HUES6 (cell line): ENCODE measurements around the gene CXCL10.

Experiments
- H3K27ac ChIP-seq: 2 replicates; pipeline ENCODE4 v1.7.0; 2013; ENCODE audit warnings: low read depth, mild to moderate bottlenecking, low read length, inconsistent platforms
- H3K27me3 ChIP-seq: 2 replicates; pipeline ENCODE4 v1.6.1; 2013; ENCODE audit warnings: low read length; ENCODE audit not compliant: control insufficient read depth, insufficient read depth
- H3K36me3 ChIP-seq: 2 replicates; pipeline ENCODE4 v1.6.1; 2013; ENCODE audit warnings: low read length; ENCODE audit not compliant: control insufficient read depth, insufficient read depth
- H3K4me1 ChIP-seq: 2 replicates; pipeline ENCODE4 v1.6.1; 2013; ENCODE audit warnings: low read length; ENCODE audit not compliant: control insufficient read depth, insufficient read depth
- H3K4me3 ChIP-seq: 2 replicates; pipeline ENCODE4 v1.5.1; 2013; ENCODE audit warnings: low read depth, low read length
- H3K9ac ChIP-seq: one replicate; pipeline ENCODE4 v1.6.1; 2013; ENCODE audit warnings: mild to moderate bottlenecking, low read length
- H3K9me3 ChIP-seq: 2 replicates; pipeline ENCODE4 v1.6.1; 2013; ENCODE audit warnings: low read depth, low read length; ENCODE audit not compliant: control insufficient read depth, insufficient read depth

CXCL10 gene

DNA sequence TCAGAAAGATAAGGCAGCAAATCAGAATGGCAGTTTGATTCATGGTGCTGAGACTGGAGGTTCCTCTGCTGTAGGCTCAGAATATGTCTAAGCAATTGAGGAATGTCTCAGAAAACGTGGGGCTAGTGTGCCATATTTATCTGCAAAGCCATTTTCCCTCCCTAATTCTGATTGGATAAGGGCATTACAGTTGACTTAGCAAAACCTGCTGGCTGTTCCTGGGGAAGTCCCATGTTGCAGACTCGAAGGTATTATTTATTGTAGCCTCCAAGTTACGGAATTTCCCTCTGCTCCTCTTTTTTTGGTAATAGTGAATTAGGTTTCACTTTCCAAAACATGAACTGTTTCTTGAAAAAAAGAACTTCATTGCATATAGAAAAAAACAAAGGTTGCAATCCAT lies at the start of gene CXCL10:
Gene CXCL10 (minus strand): TSS at position 109 of the 400 bp plus-strand sequence. CDS start 66 bp downstream, at position 43.
- Histone ChIP-seq H3K4me3 (no peak within 1 kb of the TSS), H3K27me3 (no peaks in the 10 kb centered on the region), H3K9me3 (no peaks in the 10 kb centered on the region), H3K27ac (no peak within 1 kb of the TSS), H3K36me3 (no peaks in the 10 kb centered on the region), H3K9ac (no peak within 1 kb of the TSS), H3K4me1 (no peaks in the 10 kb centered on the region)

DNA sequence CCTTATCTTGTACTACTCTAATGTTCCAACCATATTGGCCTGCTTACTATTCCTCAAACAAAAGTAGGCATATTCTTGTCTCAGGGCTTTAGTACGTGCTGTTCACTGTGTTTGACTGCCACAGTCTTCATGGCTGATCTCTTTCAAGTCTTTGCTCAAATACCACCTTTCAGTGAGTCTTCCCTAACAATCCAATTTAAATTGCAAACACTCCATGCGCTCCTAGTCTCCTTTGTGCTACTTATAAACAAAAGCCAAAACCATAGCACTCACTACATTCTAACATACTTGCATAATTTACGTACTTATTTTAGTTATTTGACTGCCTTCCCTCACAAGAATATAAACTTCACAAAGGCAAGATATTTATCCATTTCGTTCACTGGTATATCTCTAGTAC lies 49.5 kb upstream of the CXCL10 start:
- Histone ChIP-seq H3K27ac (peak overlapping the region; percentile 85), H3K4me3 (peak overlapping the region; percentile 5; the same call in 1 of the 2 replicates), H3K27me3 (no peaks in the 10 kb centered on the region), H3K9me3 (no peaks in the 10 kb centered on the region), H3K9ac (peak overlapping the region; percentile 52), H3K4me1 (peaks cover 28% of the 10 kb centered on the region), H3K36me3 (no peaks in the 10 kb centered on the region)

DNA sequence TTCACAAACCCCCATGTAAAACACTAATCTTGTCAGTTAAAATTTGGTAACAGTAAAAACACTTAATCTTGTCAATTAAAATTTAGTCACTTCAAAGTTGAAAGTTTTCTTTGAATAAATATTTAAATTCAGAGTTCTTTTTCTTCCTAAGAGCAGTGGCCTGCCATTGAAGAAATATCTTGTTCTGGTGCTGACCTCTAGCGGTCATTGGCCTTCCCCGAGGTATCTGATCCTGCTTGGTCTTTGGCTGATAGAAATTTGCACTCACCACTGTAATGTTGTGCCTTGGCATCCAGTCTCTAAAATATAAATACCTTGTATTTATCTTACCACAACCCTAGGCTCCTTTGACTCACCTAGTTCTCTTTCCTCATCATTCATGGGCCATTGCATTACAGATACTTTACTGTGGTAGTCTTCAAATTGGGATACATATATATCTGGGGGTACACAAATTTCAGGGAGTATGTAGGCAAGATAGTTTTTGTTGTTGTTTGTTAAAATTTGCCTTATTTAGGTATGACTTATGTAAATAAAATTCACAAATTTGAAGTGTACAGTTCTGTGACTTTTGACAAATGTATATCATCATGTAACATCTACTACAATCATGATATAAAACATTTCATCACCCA lies 44.5 kb upstream of the CXCL10 start:
- no peaks in the 10 kb centered on the region for H3K27me3 ChIP-seq
- H3K36me3 ChIP-seq, result no peaks in the 10 kb centered on the region
- peaks cover 9% of the 10 kb centered on the region for H3K4me1 ChIP-seq
- no peak overlapping the region for H3K9ac ChIP-seq
- no peaks in the 10 kb centered on the region for H3K9me3 ChIP-seq
- no peak overlapping the region for H3K4me3 ChIP-seq
- no peak overlapping the region for H3K27ac ChIP-seq

DNA sequence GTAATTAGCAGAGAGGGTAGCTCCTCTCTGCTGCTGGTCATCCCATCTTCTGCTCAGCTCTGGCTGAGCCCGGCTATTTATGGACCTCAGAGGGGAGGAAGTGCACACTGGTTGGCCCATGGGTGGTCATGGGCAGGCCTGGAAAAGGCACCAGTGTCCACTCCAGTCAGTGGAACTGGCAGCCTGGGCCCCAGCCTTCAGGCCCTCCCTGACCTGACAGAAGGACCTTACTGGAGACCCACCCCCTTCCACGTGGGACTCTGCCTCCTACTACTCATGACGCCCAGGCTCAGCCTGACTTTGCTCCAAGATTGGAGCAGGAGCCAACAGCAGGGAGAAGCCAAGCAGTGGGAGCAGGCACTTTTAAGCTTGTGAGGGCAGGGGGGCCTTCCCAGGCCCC lies 43.2 kb upstream of the CXCL10 start:
- H3K27me3 ChIP-seq, result no peaks in the 10 kb centered on the region
- no peaks in the 10 kb centered on the region for H3K9me3 ChIP-seq
- H3K4me1 ChIP-seq, result no peaks in the 10 kb centered on the region
- H3K9ac ChIP-seq, result no peak overlapping the region
- no peaks in the 10 kb centered on the region for H3K36me3 ChIP-seq
- H3K4me3 ChIP-seq, result no peak overlapping the region
- H3K27ac ChIP-seq, result no peak overlapping the region

DNA sequence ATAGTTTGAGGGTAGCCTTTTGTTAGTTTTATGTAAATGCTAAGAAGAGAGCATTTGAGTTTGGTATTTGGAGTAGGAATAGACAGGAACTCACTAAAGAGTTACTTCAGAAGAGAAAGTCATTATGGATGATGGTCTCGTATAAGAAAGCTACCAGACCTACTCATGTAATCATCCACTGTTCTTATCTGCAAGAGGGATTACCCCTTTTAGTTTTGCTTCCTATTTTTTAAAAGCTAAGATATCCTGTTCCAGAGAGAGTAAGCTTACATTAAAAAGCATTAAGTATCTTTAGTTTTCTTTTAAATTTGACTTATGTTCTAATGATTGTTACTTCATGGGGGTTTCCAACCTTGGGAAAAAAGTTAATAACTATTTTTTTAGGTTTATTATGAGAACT lies 38.7 kb upstream of the CXCL10 start:
- H3K36me3 ChIP-seq, result no peaks in the 10 kb centered on the region
- no peak overlapping the region for H3K9ac ChIP-seq
- no peaks in the 10 kb centered on the region; the same call in 1 of the 2 replicates for H3K4me1 ChIP-seq
- no peaks in the 10 kb centered on the region for H3K27me3 ChIP-seq
- H3K4me3 ChIP-seq, result no peak overlapping the region
- H3K9me3 ChIP-seq, result no peaks in the 10 kb centered on the region
- no peak overlapping the region for H3K27ac ChIP-seq

DNA sequence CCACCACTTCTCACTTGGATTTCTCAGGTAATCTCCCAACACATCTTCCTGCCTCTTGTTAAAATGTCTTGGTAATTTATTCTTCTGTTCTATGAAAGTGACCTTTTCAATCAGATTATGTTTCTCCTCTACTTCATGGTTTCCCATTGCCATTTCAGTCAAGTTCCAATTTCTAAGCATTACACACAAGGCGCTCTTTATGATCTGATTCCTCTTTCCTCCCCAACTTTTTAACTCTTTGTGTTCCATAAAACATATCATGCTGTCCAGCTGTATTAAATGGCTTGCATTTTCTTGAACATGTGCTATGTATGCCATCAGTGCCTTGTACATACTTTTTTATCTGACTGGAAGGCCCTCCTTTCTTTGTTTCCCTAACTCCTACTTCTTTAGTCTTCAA lies 38.1 kb upstream of the CXCL10 start:
- Histone ChIP-seq H3K4me1 (no peaks in the 10 kb centered on the region; the same call in 1 of the 2 replicates), H3K9me3 (no peaks in the 10 kb centered on the region), H3K9ac (no peak overlapping the region), H3K27ac (no peak overlapping the region), H3K27me3 (no peaks in the 10 kb centered on the region), H3K36me3 (no peaks in the 10 kb centered on the region), H3K4me3 (no peak overlapping the region)

DNA sequence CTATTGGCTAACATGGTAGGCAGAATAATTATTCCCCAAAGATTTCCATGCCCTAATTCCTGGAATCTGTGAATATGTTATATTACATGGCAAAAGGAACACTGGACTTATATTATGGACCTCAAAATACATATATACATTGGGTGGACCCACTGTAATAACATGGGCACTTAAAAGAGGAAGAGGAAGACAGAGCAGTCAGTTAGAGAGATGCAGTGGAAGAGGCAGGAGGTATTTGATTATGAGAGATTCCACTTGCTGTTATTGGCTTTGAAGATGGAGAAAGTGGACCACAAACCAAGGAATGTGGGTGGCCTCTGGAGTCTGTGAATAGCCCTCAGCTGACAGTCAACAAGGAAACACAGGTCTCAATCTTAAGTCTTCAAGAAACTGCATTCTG lies 37.2 kb upstream of the CXCL10 start:
- H3K27ac ChIP-seq, result no peak overlapping the region
- H3K27me3 ChIP-seq, result no peaks in the 10 kb centered on the region
- H3K9ac ChIP-seq, result no peak overlapping the region
- peaks cover 9% of the 10 kb centered on the region for H3K4me1 ChIP-seq
- H3K36me3 ChIP-seq, result no peaks in the 10 kb centered on the region
- no peak overlapping the region for H3K4me3 ChIP-seq
- H3K9me3 ChIP-seq, result no peaks in the 10 kb centered on the region

DNA sequence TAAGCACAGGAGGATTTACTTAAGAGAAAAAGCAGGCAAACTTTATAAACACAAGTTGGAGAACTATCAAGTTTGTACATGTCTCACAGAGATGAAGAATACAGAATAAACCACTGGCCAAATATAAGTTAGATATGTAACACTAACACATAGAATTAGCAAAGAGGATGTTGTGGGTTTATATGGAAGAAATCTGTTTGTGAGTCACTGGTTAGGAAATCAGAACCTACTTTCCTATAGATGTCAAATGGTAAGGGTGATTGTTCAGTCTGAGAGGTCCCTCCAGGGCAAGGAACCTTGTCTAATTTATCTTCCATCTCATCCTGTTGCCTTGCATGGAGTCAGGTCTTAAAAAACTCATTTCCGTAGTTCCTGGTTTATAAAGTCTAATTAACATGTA lies 36.5 kb upstream of the CXCL10 start:
- peaks cover 17% of the 10 kb centered on the region for H3K4me1 ChIP-seq

DNA sequence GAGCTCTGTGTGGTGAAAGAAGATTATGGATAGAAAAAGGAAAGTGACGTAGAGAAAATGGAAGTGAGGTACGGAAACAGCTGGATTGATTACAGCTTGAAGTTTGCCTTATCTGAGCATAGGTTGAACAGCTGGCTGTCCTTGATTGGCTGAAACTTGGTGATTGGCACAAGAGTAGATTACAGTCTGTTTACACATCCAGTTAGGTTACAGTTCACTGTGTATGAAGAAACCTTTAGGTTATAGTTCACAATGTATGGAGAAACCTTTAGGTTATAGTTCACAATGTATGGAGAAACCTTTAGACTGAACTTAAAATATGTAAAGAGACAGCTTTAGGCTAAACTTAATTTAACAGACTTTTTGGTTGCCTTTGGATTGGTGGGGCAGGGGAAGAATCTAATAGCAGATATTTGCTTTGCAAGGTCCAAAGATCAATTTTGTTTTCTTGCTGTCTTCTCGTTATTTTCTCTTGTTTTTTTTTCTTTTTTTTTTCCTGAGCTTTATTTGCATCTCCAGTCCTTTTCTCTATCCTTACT lies 35.7 kb upstream of the CXCL10 start:
- no peaks in the 10 kb centered on the region for H3K9me3 ChIP-seq
- no peaks in the 10 kb centered on the region for H3K36me3 ChIP-seq
- H3K4me3 ChIP-seq, result no peak overlapping the region
- no peak overlapping the region for H3K27ac ChIP-seq
- H3K4me1 ChIP-seq, result peaks cover 20% of the 10 kb centered on the region
- no peaks in the 10 kb centered on the region for H3K27me3 ChIP-seq
- no peak overlapping the region for H3K9ac ChIP-seq

More for the DNA sequence above, 36.5 kb upstream of the CXCL10 start:
- H3K27ac ChIP-seq, result no peak overlapping the region
- H3K4me3 ChIP-seq, result no peak overlapping the region
- no peaks in the 10 kb centered on the region for H3K36me3 ChIP-seq
- H3K9ac ChIP-seq, result no peak overlapping the region
- no peaks in the 10 kb centered on the region for H3K27me3 ChIP-seq
- no peaks in the 10 kb centered on the region for H3K9me3 ChIP-seq

DNA sequence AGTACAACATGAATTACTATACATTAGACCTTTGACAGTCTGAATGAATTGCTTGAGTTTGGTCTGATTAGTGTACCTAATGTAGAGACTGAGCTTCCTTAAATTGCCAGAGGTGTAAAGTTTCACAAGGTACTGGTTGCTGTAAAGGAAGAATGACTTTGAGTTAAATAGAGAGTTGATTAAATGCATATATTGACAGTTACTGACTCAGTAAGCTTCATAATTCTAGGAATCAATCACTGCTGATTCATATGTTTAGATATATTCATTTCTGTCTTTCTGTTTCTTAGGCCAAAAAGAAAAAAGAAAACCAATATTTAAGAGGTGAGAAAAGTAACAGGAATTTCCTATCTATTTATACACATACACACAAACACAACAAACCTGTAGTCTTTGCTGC lies 35.0 kb upstream of the CXCL10 start:
- Histone ChIP-seq H3K4me1 (peaks cover 27% of the 10 kb centered on the region), H3K9me3 (no peaks in the 10 kb centered on the region), H3K4me3 (no peak overlapping the region), H3K27ac (no peak overlapping the region), H3K9ac (no peak overlapping the region), H3K27me3 (no peaks in the 10 kb centered on the region), H3K36me3 (no peaks in the 10 kb centered on the region)

DNA sequence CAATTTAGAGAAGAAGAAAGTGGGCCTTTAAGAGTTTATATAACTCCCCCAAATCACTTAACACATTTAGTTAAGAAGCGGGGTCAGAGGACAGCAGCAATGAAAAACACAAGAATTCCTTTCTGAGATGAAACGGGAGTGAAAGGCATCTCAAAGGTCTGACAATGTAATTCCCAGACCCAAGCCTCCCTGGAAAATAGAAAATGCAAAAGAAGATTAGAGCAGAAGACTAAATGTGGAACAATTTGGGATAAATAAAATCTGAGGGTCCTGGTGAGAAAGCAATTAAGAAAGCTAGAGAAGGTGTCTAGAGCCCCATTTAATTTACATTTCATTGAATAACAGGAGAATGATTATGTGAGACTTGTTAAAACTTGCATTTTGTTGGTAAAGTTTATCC lies 32.1 kb upstream of the CXCL10 start:
- Histone ChIP-seq H3K36me3 (no peaks in the 10 kb centered on the region), H3K9me3 (no peaks in the 10 kb centered on the region), H3K27me3 (no peaks in the 10 kb centered on the region), H3K4me1 (peaks cover 27% of the 10 kb centered on the region), H3K9ac (no peak overlapping the region), H3K27ac (no peak overlapping the region), H3K4me3 (no peak overlapping the region)
